Measurements from ENCODE around the gene NRAP. TPM values are rescaled to one million over a fixed set of nuclear protein-coding genes. Genes with fewer than 3 reads are reported as not detected.
A peak's percentile ranks its signal among the peaks of the same experiment; 100 is the strongest.

The NRAP gene
- polyA plus RNA-seq, 6 donors from 2014 or later, result not detected

DNA sequence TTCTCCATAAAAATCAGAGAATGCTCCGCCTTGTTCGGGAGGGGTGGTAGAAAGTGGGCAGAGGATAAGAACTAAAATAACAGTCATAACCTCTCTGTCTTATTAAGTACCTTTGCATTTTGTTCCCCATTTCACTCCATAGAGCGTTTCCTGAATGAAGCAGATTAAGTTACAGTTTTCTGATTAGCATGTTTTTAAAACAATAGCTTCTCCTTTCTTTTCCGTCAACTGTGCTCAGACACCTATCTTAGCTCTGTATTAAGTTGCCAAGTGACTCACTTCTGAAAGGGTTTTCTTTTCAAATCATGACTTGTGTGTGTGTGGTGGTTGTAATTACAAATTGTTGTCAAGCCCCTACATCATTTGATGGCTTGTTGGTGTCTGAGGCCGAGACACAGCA, 109.6 kb downstream of the NRAP start:
- H3K4me1 Mint-ChIP-seq, result peaks cover 0 to 3% (median 0%) of the 10 kb centered on the region in 3 donors
- no peak overlapping the region for H3K4me3 Mint-ChIP-seq
- no peak for ATAC-seq (ENCODE audit: low read depth in 2 of 2)
- peaks cover 0 to 5% (median 0%) of the 10 kb centered on the region in 7 donors for H3K9me3 Mint-ChIP-seq
- peaks cover 11 to 50% (median 36%) of the 10 kb centered on the region in 3 donors for H3K27me3 Mint-ChIP-seq
- no peak overlapping the region for H3K27ac Mint-ChIP-seq
- H3K36me3 Mint-ChIP-seq, result no peaks in the 10 kb centered on the region
- DNase-seq, result no peak

GRCh38 chr10:113553149-113553548, 110.7 kb downstream of the NRAP start:
- Mint-ChIP-seq H3K27me3 (peaks cover 7 to 46% (median 31%) of the 10 kb centered on the region in 3 donors), H3K4me1 (peaks cover 0 to 3% (median 0%) of the 10 kb centered on the region in 3 donors), H3K27ac (no peak overlapping the region), H3K4me3 (no peak overlapping the region), H3K36me3 (no peaks in the 10 kb centered on the region), H3K9me3 (peaks cover 0 to 5% (median 0%) of the 10 kb centered on the region in 7 donors)
- ATAC-seq (ENCODE audit: low read depth in 2 of 2) (no peak), DNase-seq (no peak)

DNA sequence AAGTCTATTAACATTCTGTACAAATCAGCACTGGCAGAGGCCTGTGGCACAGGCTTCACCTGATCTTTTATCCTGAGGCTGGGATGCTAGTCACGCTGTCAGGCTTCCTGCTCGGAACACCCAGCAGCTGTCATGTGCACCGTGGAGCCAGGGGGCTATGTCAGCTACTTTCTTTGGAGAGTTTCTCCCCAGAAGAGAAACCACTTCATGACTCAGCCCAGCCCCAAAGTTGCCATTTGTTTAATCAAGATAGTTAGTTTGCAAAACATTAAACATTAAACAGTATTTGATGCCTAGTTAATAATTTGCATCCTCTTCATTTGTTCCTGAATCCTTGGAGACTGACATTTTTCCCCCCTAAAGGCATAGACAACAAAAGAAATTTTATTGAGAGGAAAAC, 111.1 kb downstream of the NRAP start, which contains the start of gene HABP2:
Gene HABP2, plus strand, starts transcription at position 353 of the 400 bp plus-strand sequence. CDS start 69 bp downstream, outside the sequence.
- Mint-ChIP-seq H3K27me3 (peaks cover 7 to 41% (median 28%) of the 10 kb centered on the region in 3 donors), H3K36me3 (no peaks in the 10 kb centered on the region), H3K27ac (no peak within 1 kb of the TSS), H3K4me1 (peaks cover 0 to under 1% (median 0%) of the 10 kb centered on the region in 3 donors), H3K9me3 (peaks cover 0 to 2% (median 0%) of the 10 kb centered on the region in 7 donors), H3K4me3 (no peak within 1 kb of the TSS)
- no peak for DNase-seq
- no peak for ATAC-seq (ENCODE audit: low read depth in 2 of 2)

GRCh38 chr10:113552014-113552413, 111.8 kb downstream of the NRAP start:
- Mint-ChIP-seq H3K4me1 (no peaks in the 10 kb centered on the region), H3K27ac (no peak overlapping the region), H3K27me3 (peaks cover 4 to 35% (median 22%) of the 10 kb centered on the region in 3 donors), H3K36me3 (no peaks in the 10 kb centered on the region), H3K4me3 (no peak overlapping the region), H3K9me3 (peaks cover 0 to 2% (median 0%) of the 10 kb centered on the region in 7 donors)
- ATAC-seq (ENCODE audit: low read depth in 2 of 2) (no peak), DNase-seq (no peak)

- H3K36me3 Mint-ChIP-seq, result no peaks in the 10 kb centered on the region
- H3K4me3 Mint-ChIP-seq, result peak overlapping the region in 1 of 8 donors; percentile 9
- no peak for DNase-seq
- peaks cover 4 to 32% (median 19%) of the 10 kb centered on the region in 3 donors for H3K27me3 Mint-ChIP-seq
- peaks cover 0 to 2% (median 0%) of the 10 kb centered on the region in 7 donors for H3K9me3 Mint-ChIP-seq
- no peak for ATAC-seq (ENCODE audit: low read depth in 2 of 2)
- H3K27ac Mint-ChIP-seq, result no peak overlapping the region
- H3K4me1 Mint-ChIP-seq, result no peaks in the 10 kb centered on the region
Measured at GRCh38 chr10:113550365-113550764, 113.5 kb downstream of the NRAP start.

DNA sequence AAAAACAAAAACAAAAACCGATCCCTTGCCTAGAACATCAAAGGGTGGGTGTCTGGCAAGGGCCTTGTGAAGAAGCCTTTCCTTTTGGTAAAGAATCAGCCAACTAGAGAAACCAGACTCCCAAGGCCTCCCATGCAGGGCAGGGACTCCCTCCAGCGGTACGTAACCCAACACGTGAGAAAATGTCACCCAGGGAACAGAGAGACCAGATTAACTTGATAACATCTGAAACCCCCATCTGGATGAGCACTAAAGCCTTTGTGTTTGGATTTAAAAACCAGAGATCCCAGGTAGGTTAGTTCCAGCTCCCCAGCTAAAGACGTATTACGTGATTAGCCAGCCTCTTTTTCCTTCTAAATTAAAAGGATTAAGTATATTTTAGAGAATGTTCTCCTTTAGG, 114.0 kb downstream of the NRAP start:
- H3K36me3 Mint-ChIP-seq, result no peaks in the 10 kb centered on the region
- peaks cover 0 to 2% (median 0%) of the 10 kb centered on the region in 7 donors for H3K9me3 Mint-ChIP-seq
- H3K4me1 Mint-ChIP-seq, result no peaks in the 10 kb centered on the region
- peaks cover 4 to 30% (median 16%) of the 10 kb centered on the region in 3 donors for H3K27me3 Mint-ChIP-seq
- H3K4me3 Mint-ChIP-seq, result peak overlapping the region in 1 of 8 donors; percentile 4
- H3K27ac Mint-ChIP-seq, result no peak overlapping the region
- ATAC-seq (ENCODE audit: low read depth in 2 of 2) (no peak), DNase-seq (no peak)

DNA sequence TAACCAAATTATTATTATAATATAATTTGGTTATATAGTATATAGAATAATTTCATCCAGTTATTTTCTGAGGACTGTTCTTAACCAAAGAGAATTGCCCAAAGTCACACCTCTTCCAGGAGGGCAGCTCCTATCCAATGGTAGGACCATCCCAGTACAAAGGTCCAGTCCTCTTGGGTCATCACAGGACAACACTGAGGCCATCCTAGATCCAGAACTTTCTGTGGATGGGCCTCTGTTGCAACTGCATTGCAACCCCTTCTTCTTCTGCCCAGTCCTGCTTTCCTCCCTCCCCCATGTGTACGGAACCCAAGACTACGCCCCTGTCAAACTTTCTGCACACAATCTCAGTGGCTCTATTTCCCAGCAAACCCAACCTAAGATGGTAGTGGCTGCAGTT, 116.4 kb downstream of the NRAP start:
- Mint-ChIP-seq H3K27me3 (peaks cover 0 to 17% (median 4%) of the 10 kb centered on the region in 3 donors), H3K4me3 (no peak overlapping the region), H3K9me3 (no peaks in the 10 kb centered on the region), H3K36me3 (no peaks in the 10 kb centered on the region), H3K4me1 (no peaks in the 10 kb centered on the region), H3K27ac (no peak overlapping the region)
- ATAC-seq (ENCODE audit: low read depth in 2 of 2) (no peak), DNase-seq (no peak)

DNA sequence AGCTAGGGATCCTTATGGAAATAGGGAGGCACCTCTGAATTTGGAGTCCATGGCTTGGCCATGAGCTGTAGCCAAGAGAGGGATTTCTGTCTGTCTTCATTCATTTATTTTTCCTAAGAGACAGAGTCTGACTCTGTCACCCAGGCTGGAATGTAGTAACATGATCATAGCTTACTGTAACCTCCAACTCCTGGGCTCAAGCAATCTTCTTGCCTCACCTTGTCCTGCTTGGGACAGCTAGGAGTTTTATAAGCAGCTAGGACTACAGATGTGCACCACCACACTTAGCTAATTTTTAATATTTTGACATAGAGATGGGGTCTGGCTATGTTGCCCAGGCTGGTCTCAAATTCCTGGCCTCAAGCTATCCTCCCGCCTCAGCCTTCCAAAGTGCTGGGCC, 119.4 kb downstream of the NRAP start:
- ATAC-seq (ENCODE audit: low read depth in 2 of 2) (no peak), DNase-seq (no peak)
- no peak overlapping the region for H3K27ac Mint-ChIP-seq

GRCh38 chr10:113543107-113543955, 120.5 kb downstream of the NRAP start:
- Mint-ChIP-seq H3K4me3 (no peak overlapping the region), H3K9me3 (peaks cover 0 to 2% (median 0%) of the 10 kb centered on the region in 7 donors), H3K36me3 (no peaks in the 10 kb centered on the region), H3K27ac (no peak overlapping the region), H3K27me3 (no peaks in the 10 kb centered on the region), H3K4me1 (no peaks in the 10 kb centered on the region)
- ATAC-seq (ENCODE audit: low read depth in 2 of 2) (no peak), DNase-seq (no peak)

More for the DNA sequence above, 119.4 kb downstream of the NRAP start:
- Mint-ChIP-seq H3K9me3 (peaks cover 0 to 2% (median 0%) of the 10 kb centered on the region in 7 donors), H3K27me3 (peaks cover 0 to 7% (median 0%) of the 10 kb centered on the region in 3 donors), H3K4me3 (no peak overlapping the region), H3K36me3 (no peaks in the 10 kb centered on the region), H3K4me1 (no peaks in the 10 kb centered on the region)

DNA sequence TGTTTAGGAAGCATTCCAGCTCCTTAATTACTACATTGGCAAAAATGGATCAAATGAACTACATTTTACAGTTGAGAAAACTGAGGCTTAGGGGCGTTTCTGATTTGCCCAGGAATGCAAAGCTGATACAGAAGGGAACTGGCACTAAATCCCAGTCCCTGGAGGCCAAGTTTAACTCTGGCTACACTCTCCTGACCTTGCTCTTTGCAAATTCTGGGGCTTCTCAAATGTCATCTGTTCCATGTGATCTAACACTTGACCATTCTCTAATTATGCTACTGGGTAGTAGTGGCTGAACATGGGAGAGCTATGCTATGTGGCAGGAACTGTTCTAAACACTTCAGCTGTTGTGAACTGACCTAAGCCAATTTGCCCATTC, 122.3 kb downstream of the NRAP start:
- ATAC-seq (ENCODE audit: low read depth in 2 of 2) (no peak), DNase-seq (no peak)
- Mint-ChIP-seq H3K4me3 (no peak overlapping the region), H3K36me3 (no peaks in the 10 kb centered on the region), H3K27me3 (no peaks in the 10 kb centered on the region), H3K9me3 (peaks cover 0 to 2% (median 0%) of the 10 kb centered on the region in 7 donors), H3K27ac (no peak overlapping the region), H3K4me1 (no peaks in the 10 kb centered on the region)

DNA sequence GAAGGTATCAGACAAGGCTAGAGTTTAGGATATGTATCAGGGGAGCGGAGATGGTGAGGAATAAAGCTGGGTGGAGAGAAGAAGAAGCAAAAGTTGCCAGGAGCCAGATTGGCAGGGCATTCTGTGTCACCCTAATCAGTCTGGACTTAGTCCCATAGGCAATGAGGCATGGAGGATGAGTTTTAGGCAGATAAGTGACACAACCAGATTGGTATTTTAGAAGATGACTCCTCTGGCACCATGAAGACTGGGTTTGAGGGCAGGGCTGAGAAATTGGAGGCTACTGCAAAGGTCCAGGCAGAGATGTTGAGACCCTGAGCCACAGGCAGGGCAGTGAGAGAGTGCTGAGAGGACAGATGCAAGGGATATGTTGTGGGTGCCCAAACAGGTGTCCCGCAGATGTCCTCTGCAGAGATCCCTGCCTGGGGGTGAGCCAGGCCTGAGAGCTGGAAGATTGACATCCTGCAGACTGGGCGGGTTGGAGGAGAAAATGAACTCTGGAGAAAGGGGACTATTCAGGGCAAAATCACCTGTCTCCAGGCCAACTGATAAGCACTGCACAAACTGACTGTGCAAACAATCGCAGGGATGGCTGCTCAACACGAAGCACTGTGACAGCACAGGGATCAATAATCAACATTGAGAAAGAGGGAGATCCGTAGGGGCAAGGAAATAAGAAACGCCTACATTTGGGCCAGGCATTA, 122.8 kb downstream of the NRAP start:
- no peaks in the 10 kb centered on the region for H3K36me3 Mint-ChIP-seq
- H3K27me3 Mint-ChIP-seq, result no peaks in the 10 kb centered on the region
- no peak overlapping the region for H3K27ac Mint-ChIP-seq
- H3K9me3 Mint-ChIP-seq, result peaks cover 0 to 2% (median 0%) of the 10 kb centered on the region in 7 donors
- no peaks in the 10 kb centered on the region for H3K4me1 Mint-ChIP-seq
- H3K4me3 Mint-ChIP-seq, result no peak overlapping the region
- ATAC-seq (ENCODE audit: low read depth in 2 of 2) (no peak), DNase-seq (no peak)

GRCh38 chr10:113539789-113540188, 124.1 kb downstream of the NRAP start:
- Mint-ChIP-seq H3K9me3 (peaks cover 0 to 7% (median 1%) of the 10 kb centered on the region in 7 donors), H3K27me3 (no peaks in the 10 kb centered on the region), H3K4me3 (no peak overlapping the region), H3K36me3 (no peaks in the 10 kb centered on the region), H3K4me1 (no peaks in the 10 kb centered on the region), H3K27ac (no peak overlapping the region)
- DNase-seq (no peak), ATAC-seq (ENCODE audit: low read depth in 2 of 2) (no peak)
